Stimulated activated CD4-positive, alpha-beta T cell treated with anti-CD3 and anti-CD28 coated beads, Interleukin-12 subunit alpha, Interleukin-12 subunit beta, amount 100 ng/mL, for 48 hours (primary cell): ENCODE measurements around the gene TMEM50A.
A peak's percentile ranks its signal among the peaks of the same experiment; 100 is the strongest.
"Not testable (repeated sequence)": the region's sequence is repeated elsewhere in the genome, so short reads cannot be mapped to it uniquely, and the experiment has no call there.

ENCODE experiments used
- DNase-seq, 3 donors: peaks; one replicate each; pipeline ENCODE4 v3.0.0-alpha.2; 2020; ENCODE audit warnings: low read depth in 2 of 3, low spot score in 1 of 3

TMEM50A gene

DNA sequence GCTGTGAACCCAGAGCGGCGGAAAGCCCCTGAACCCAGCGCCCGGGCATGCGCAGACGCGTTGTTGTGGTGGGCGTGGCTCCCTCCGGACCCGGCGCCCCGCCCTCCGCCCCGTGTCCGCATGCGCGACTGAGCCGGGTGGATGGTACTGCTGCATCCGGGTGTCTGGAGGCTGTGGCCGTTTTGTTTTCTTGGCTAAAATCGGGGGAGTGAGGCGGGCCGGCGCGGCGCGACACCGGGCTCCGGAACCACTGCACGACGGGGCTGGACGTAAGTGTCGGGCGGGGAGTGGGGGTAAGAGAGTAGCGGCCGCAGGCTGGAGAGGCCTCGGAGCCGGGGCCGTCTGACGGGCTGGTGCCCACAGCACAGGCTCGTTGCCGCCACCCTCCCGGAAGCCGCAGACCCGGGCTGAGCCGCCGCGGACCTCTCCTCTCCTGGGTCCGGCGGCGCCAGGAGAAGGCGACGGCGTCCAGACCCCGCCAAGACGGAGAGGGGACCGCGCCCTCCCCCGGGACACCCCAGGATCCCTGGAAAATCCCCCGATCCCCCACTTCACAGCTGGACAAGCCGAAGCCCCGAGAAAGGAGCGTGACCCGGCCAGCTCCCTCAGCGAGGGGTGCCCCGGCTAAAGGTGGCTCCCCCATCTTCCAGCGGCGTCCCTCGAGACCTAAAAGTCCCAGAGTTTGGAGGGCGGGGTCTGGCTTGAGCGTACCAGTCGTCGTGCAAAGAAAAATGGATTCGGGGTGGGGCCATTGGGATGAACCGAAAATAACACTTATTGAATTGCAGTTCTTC lies at the start of gene TMEM50A:
Gene TMEM50A (plus strand): TSS at position 147 of the 794 bp plus-strand sequence. CDS start 2,153 bp downstream, outside the sequence.
- DNase-seq, result peak; percentile 84 to 85 (median 85)

DNA sequence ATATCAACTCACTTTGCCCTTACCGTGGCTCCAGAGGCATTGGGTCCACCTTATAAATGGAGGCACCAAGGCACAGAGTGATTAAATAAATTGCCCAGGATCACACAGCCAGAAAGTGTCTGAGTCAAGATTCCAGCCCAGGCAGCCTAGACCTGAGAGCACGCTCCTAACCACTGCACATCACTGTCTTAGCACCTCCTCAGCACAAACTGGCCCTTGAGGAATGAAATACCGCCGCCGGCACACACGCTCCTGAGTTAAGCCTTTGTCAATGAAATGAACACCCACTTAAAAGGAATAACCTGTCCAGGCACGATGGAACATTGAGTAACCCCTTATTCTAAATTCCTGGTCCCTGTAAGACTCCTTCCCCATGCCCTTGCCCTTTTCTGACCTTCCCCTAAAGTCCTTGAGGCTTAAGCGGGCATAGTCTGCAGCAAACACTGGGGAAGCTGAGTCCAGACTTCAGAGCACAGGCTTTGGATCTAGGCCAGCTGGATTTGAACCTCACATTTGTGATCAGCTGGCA lies 49.5 kb upstream of the TMEM50A start:
- DNase-seq, result not testable (repeated sequence)

DNA sequence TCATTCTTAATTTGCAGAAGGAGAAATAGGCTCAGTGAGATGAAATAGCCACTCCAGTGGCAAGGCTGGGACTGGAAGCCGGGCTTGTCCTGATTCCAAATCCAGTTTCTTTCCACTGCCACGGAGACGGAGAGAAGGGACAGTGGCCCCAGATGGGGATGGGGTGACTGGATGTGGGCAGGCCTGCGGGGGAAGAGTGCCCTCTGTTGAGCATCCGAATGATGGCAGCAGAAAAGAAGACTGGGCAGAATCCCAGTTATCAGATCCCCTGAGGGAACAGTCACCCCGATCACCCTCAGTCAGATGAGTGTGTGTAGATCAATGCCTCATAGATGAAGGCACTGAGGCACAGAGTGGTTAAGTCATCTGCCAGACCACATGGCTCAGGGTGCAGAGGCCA lies 48.1 kb upstream of the TMEM50A start:
- not testable (repeated sequence) for DNase-seq

DNA sequence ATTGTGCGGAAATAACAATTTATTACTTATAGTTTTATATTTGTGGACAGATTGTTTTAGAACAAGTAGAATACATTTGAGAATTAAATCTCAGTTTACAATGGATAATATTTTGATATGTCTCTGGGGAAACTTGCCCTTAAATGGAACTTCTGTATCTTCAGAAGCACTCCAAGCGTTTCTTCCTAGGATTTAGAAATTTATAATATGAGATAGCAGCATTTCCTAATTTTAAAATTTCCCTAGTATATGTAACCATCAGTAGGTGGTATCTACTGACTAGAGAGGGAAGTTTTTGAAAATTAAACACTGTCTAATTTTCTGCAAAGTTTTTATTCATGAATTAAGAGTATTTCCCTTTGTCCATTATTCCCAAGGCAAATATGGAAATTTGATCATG lies 44.7 kb upstream of the TMEM50A start:
- not testable (repeated sequence) for DNase-seq

DNA sequence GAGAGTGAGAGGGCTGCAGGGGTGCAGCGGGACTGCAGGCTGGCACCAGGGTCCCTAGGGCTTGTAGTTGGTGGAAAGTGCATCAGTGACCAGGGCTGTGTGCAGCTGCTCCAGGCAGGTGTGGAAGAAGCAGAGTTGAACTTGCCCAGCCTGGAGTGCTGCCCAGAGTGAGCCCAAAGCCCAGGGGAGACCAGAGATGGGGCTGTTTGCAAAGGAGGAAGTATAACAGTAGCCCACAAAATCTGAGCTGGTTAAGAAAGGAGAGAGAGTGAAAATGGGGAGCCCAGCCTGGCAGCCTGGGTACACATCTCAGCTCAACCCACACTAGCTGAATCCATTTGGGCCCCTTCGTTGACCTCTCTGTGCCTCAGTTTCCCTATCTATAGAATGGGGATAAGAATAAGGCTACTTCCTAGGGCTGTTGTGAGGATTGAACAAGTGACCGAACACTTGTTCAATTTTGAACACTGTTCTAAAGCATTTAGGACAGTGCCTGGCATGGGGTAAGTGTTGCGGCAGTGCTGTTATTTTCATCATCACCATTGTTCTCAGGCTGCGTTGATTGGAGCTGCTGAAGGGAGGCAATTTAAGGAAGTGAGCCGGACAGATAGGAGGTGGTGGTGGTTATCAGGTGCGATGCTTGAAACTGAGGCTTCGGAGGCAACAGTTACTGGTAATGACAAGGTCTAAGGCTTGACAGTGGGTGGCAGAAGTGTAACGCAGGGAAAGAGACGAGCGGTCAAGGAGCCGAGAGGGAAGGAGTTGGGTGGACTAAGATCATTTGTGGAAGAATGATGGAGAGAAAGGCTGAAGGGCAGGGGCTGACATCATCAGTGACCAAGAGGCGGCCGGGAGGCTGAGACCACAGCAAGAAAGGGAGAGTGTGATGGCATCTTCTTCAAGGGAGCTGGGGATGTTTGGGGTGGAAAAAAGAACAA lies 43.0 kb upstream of the TMEM50A start:
- DNase-seq, result not testable (repeated sequence)

DNA sequence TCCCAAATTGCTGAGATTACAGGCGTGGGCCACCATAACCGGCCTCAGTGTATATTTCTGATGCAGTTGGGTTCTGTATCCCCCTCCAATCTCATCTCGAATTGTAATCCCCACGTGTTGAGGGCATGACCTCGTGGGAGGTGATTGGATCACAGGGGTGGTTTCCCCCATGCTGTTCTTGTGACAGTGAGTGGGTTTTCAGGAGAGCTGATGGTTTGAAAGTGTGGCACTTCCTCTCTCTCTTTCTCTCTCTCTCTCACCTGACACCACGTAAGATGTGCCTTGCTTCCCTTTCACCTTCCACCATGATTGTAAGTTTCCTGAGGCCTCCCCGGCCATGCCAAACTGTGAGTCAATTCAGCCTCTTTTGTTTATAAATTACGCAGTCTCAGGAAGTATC lies 41.6 kb upstream of the TMEM50A start:
- not testable (repeated sequence) for DNase-seq

DNA sequence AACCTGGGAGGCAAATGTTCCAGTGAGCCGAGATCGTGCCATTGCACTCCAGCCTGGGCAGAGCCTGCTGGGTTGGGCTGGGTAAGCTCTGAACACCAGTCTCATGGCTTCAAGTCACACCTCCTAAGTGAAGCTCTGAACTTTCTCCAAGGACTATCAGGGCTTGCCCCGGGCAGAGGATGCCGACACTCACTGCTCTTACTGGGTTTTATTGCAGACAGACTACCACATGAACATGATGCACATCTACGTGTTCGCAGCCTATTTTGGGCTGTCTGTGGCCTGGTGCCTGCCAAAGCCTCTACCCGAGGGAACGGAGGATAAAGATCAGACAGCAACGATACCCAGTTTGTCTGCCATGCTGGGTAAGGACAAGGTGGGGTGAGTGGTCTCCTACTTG lies 37.4 kb upstream of the TMEM50A start:
- DNase-seq, result not testable (repeated sequence)

DNA sequence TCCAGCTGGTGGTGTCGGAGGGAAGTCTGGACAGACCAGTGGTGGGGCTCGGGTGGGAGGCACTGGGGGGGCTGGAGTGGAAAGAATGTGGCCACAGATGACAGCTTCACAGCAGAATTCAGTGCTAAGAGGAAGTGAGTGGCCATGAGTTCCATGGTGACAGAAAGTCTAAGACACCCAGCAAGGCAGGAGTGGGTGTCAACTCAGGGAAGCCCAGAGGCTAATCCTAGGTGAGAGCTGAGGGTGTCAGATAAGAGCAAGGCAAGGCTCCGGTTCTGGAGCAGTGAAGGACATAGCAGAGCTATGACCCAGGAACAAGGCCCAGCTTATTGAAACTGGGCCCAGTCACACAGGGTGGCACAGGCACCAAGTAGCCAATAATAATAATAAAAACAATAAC lies 35.8 kb upstream of the TMEM50A start:
- DNase-seq, result not testable (repeated sequence)

DNA sequence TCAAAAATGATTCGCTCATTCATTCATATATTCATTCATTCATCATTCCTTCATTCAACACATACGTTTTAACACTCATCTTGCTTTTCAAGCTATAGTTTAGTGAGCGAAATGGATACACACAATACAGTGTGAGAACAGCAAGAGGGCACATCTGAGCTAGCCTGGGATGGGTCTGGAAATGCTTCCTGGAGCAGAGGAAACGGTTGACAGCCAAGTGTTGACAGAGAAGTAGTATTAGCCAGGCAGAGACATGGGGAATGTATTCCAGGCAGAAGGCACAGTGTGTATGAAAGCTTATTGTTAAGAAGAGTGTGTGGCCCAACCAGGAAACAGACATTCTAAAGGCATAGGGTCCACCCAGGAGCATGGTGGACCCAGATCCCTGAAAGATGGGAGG lies 33.2 kb upstream of the TMEM50A start:
- DNase-seq, result not testable (repeated sequence)

DNA sequence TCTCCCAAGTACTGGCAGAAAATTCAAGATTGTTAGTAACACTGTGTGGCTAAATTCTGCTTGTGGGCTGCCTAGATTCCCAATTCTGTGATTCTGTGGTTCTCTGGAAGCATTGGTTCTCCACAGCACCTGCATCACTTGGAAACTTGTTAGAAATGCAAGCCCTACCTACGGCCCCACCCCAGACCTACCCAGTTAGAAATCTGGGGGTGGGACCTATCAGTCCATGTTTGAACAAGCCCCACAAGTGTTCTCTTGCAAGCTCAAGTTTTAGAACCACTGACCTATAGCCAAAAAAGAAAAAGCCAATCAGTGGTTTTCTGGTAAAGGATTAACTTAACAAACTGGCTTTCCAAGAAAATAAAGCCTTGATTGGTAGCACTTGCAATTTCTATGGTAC lies 30.0 kb upstream of the TMEM50A start:
- not testable (repeated sequence) for DNase-seq

DNA sequence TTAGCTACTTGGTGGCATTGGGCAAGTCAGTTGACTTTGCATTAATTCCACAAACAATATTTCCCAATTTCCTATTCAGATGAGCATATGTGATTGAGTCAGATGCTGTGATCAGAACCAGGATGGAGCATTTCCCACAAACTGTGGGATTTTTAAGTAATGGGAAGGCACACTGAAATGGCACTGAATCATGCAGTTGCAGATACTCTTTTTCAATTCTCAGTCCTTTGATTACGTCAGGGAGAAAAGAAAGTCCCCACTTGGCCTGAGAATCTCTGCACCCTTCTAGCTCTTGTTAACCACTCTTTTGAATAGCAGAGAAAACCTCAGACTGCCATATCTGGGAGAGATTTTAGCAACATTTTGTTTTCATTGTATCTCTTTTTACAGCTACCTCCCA lies 29.0 kb upstream of the TMEM50A start:
- not testable (repeated sequence) for DNase-seq

DNA sequence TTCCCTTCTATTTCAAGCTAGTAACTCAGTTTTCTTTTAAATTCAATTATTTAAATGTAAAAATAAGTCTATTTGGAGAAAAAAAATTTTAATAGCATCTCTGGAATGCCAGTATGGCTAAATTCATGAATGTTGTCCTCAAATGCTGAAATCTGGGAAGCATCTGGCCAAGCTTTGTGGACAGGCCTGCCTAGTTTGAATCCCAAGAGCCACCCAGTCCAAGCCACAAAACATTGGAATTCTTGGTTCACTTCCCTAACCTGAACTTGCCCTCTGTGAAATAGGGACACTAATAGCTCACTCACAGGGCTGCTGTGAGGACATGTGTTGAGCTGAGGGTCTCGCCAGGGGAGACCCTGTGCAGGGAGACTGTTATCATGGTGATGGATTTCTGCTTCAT lies 28.6 kb upstream of the TMEM50A start:
- DNase-seq, result not testable (repeated sequence)

DNA sequence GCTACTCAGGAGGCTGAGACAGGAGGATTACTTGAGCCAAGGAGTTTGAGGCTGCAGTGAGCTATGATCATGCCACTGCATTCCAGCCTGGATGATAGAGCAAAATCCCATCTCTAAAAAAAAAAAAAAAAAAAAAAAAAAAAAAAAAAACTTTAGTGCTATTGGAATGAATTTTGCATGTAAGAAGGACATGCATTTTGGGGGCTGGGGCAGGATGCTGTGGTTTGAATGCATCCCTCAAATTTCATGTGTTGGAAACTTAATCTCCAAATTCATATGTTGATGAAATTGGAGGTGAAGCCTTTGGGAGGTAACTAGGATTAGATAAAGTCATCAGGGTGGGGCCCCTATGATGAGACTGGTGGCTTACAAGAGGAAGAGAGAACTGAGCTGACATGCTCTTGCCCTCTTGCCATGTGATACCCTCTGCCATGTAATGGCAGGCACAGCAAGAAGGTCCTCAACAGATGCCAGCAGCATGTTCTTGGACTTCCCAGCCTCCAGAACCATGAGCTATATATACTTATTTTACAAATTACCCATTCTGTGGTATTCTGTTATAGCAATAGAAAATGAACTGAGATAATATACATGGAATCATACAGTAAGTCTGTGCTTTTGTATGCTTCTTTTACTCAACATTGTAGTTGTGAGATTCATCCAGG lies 25.2 kb upstream of the TMEM50A start:
- DNase-seq, result not testable (repeated sequence)

DNA sequence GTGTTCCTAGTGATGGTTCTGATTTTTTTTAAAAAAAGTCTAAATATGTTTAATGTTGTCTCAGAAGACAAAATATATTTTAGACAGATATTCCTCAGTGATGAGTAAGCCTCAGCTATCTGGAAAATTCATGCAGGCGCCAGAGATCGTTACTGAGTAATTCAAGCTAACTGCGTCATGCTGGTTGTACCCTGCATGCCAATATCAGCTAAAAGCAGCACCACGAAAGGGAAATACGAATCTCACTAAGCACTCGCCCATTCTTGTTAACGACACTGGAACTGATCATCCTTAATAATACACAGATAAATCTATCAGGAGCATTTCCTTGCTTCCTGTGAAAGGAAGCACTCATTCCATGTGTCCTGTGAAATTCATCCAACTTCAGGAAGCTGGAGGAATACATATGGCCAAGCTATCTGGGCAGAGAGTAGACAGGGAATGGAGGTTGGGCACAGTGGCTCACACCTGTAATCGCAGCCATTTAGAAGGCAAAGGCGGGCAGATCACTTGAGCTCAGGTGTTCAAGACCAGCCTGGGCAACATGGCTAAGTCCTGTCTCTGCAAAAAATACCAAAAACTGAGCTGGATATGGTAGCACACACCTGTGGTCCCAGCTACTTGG lies 17.7 kb upstream of the TMEM50A start:
- not testable (repeated sequence) for DNase-seq

DNA sequence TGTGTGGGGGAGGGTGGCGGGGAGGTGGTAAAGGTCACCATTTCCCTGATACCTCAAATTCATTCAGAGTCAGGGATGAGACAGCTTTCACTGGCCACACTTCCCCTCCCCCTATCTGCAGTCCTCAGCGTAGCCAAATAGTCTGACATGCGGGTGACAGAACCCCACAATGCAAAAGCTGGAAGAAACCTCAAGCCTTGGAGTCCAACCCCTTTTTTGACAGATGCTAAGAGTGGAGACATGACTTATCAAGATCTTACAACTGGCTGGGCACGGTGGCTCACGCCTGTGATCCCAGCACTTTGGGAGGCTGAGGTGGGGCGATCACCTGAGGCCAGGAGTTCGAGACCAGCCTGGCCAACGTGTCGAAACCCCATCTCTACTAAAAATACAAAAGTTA lies 16.0 kb upstream of the TMEM50A start:
- DNase-seq, result not testable (repeated sequence)

DNA sequence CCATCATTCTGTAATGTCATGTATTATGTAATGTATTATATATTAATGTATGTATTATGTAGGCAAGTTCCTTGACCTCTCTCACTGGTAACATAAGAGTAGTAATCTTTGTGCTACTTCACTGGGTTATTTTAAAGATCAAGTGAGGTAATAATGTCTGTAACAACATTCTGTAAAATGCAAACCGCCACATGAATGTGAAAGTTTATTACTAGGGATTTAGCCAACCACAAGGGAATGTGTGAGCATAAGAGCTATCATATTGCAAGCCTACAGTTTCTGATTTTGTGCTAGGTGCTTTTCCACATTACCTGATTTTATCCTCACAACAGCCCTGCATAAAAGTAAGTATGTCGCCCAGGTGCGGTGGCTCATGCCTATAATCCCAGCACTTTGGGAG lies 13.7 kb upstream of the TMEM50A start:
- DNase-seq, result not testable (repeated sequence)

DNA sequence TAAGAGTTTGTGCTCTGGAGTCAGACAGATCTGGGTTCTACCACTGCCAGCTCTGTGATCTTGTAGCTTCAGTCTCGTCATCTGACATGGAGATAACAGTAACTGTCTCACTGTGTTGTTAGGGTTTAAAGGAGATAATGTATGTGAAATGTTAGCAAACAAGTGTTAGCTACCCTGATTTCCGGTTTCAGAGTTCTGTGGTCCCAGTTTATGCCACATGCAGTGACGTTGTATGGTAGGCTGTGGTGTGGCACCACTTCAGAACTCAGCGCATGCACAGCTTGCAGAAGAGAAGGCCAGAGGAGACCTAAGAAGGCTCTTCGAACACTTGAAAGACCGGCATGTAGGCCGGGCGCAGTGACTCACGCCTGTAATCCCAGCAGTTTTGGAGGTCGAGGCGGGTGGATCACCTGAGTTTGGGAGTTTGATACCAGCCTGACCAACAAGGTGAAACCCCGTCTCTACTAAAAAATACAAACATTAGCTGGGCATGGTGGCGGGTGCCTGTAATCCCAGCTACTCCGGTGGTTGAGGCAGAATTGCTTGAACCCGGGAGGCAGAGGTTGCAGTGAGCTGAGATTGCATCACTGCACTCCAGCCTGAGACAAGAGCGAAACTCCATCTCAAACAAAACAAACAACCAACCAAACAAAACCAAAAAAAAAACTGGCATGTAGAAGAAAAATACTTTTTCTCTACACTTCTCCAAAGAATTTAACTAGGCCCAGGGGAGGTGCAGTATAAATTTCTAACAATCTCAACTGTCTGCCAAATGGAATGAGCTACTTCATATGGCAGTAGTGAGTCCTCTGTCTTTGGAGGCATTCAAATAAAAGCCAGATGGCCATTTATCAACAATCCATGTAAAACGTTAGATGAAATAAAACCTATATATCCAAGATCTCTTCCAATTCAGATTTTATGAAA lies 10.0 kb upstream of the TMEM50A start:
- DNase-seq, result not testable (repeated sequence)

DNA sequence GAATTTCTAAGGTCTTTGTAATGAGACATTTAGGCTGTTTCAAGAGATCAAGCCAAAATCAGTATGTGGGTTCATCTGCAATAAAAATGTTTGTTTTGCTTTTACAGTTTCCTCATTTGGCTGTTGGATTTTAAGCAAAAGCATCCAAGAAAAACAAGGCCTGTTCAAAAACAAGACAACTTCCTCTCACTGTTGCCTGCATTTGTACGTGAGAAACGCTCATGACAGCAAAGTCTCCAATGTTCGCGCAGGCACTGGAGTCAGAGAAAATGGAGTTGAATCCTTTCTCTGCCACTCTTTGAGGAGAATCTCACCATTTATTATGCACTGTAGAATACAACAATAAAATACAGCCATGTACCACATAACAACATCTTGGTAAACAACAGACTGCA lies 9.3 kb upstream of the TMEM50A start:
- not testable (repeated sequence) for DNase-seq

DNA sequence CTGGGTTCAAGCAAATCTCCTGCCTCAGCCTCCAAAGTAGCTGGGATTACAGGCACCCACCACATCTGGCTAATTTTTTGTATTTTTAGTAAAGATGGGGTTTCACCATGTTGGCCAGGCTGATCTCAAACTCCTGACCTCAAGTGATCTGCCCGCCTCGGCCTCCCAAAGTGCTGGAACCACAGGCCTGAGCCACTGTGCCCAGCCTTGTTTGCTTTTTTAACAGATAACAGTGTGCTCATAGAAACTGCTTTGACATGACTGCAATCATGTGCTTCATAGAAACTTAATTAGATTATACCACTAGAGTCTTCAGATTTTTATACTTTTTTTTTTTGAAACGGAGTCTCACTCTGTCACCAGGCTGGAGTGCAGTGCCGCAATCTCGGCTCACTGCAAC lies 8.8 kb upstream of the TMEM50A start:
- not testable (repeated sequence) for DNase-seq
